Left cardiac atrium (tissue), 4 donors: ENCODE results near the gene SLC9A5. TPM values are rescaled to one million over a fixed set of nuclear protein-coding genes. Genes with fewer than 3 reads are reported as not detected.
A peak's percentile ranks its signal among the peaks of the same experiment; 100 is the strongest.

ENCODE experiments used
- ATAC-seq, 2 donors: fragments of 200-7000 bp; cut with Tn5 transposase; one replicate each; pipeline ENCODE4 v1.9.1; 2020; ENCODE audit warnings: mild to moderate bottlenecking in 2 of 2, moderate library complexity in 2 of 2
- DNase-seq: peaks from one replicate; pipeline ENCODE4 v3.0.0-alpha.2; 2020
- intact Hi-C, 2 donors: fragments of 100-400 bp; cut with DNase I; formaldehyde crosslinking; loops; one replicate each; pipeline versions ENCODE4 v1.14.1 to v1.15.1; 2022 to 2023
- total RNA-seq, 2 donors: library from RNA; stranded (reverse); fragmentation: NEBNext Ultra II Directional; extraction: Animal tissue kit (Norgen Biotek cat#: 25700); gene quantifications; one replicate each; pipeline ENCODE4 v1.2.1, GENCODE V29; 2021
- donor health status: DM: no; HTN: yes; CAD: no.
- donor health status: DM: no; HTN: yes; CAD: no; lungs with severe emphysema.
- donor health status: DM: yes; HTN: yes; CAD: no.
- donor health status: Dilated cardiomyopathy.

SLC9A5 gene
- total RNA-seq, 2 donors from 2014 or later, result 1.3 to 1.5 TPM

DNA sequence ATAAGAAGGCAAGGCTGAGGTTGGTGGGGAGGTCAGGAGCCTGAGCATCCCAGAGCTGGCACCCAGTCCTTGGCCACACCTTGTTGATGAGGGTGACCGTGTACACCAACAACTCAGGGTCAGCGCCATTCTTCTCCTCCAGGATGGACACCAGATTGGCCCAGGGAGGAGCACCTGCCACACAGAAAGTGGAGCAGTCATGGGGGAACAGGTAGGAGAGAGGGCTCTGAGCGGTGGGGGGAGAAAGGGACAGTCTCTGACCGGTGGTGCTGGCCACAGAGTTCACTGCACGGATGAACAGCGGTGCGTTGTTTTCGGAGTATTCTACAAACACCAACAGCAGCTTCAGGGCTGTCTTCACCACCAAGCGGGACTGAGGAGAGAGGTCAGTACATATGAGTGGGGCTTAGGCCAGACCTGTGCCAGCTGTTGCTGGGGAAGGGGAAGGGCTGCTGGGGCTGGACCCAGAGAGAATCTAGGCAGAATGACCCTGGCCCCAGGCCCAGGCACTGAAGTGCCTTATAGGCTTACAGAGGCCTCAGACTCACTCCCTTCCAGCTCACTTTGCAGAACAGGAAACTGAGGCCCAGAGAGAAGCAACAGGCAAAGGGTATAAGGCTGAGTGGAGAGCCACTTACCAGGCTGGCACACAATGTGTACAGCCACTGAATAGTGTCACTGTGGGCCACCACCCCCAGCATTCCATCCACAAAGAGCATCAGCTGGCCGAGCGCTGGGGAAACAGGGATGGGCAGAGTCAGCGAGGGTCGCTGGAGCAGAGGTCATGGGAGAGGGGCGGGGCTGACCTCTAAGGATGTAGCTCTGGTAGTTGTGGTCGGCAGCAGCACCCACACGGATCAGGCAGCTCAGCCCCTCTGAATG lies 11.1 kb upstream of the SLC9A5 start:
- intact Hi-C loops, result no loop called here
- no peak for ATAC-seq
- DNase-seq, result no peak

DNA sequence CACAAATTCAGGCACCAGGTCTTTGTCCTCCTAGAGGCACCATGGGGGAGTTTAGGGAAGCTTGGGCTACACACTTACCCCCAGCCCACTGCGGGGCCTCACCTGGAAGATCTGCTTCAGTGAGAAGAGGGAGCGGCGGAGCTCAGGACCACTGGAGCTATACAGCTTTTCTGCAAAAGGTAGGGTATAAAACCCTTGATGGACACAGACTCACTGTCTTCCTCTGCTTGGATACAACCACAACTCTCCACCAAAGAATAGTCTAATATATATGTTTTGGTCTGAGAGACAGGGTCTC lies 10.6 kb upstream of the SLC9A5 start:
- DNase-seq (no peak), ATAC-seq (no peak)
- intact Hi-C loops, result no loop called here

DNA sequence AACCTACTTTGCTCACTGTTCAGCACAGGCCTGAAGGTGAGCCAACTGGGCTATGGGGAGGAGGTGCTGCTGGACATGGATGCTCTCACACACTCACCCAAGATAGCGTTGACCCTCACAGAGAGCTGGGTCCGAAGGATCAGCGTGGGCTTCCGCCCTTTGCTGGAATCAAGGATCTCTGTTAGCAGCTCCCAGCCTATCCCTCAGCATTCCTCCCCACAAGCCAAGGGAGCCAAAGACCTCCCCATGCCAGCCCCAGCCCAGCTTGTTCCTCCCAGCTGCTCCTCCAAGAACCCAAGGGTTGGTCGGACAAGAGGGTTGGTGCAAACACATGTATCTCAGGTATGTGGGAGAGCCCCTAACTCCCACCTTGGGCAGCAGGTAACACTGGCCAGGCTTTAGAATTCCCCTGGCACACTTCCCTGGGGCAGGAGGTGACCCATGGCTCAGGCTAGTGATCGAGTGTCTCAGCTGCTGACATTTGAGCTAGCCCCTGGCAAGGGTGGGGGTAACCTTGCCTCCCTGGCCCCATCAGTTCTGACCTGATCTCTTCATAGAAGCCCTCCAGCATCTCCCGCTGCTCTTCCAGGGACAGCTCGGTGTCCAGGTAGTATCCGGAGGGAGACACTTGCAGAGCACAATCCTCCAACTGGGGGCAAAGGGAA lies 9.8 kb upstream of the SLC9A5 start:
- intact Hi-C loops, result no loop called here
- ATAC-seq (no peak), DNase-seq (no peak)

DNA sequence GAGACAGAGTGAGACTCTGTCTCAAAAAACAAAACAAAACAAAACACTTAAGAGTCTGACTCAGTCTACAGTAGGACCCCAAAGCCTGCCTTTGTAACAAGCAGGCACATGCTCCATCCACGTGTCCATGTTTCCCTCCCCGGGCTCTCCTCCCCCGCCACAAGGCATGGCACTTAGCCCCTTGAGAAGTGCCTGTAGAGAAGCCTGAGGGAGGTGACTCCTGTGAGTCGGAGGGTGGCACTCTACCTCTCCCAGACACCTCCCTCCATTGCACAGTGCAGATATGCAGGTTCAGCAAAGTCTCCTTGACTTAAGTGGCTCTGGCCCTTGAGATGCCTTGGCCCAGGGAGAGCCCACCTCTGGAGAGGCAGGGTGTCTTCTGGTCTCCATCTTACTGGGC lies 8.3 kb upstream of the SLC9A5 start:
- intact Hi-C loops, result no loop called here
- no peak for DNase-seq
- no peak for ATAC-seq

DNA sequence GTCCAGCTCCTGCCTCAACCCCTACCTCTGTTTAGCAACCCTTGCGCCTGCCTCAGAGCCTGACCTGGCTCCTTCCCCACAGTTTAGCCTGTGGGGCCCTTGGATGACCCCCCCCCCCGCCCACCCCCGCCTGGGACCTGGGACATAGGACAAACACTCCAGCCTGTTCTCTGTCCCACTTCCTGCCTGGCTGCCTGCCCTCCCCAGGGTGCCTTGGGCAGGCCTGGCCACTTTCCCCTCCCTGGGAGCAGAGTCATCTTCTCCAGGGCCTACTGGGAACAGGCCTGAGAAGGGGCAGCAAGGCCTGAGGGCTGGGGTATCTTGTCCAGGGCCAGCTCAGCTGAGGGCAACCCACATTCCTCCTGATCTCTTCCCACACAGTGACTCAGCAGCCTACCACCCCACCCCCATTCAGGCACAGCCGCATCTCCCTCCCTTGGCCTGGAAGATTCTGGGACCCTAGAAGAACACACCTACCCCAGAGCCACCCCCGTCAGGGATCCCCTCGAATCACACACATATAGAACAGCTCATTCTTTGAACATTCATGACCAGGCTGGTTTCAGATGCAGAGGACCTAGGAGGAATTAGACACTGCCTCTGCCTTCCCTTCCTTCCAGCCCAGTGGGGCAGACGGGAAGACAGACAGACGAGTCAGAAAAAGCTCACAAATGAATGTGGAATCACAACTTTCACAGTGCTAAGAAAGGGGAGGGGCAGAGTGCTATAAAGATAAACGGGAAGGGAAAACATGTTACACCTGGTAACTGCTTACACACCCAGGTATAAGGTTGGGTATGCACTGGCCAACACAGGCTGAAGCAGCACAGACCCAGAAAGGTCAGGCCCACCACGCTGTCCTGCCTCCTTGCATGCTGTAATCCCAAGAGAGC lies 7.5 kb upstream of the SLC9A5 start:
- ATAC-seq (peak; percentile 31 to 62), DNase-seq (peak; percentile 77)
- intact Hi-C loops, result no loop called here

DNA sequence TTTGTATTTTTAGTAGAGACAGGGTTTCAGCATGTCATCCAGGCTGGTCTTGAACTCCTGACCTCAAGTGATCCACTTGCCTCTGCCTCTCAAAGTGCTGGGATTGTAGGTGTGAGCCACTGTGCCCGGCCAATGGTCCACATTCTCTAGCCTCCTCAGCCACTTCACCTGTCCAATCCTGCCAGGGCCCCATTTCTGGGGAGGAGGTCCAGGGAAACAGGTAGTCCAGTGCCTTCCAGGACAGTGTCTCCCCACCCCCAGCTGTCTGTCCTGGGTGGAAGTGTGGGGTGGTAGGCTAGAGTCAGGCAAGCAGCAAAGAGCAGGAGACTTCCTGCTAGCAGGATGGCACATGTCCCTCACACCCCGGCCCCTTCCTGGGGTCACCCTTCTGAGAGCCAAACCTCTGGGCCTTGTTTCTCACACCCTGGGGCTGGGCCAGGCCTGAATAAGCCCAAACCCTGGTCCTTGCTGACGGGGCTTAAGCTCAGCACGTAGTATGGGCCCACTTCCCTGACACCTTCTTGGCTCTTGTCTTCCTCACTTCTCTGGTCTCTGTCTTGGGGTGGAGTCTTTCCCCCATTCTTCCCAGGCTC lies 6.5 kb upstream of the SLC9A5 start:
- intact Hi-C loops, result no loop called here
- DNase-seq (no peak), ATAC-seq (peak in 1 of 2 donors; percentile 1)

DNA sequence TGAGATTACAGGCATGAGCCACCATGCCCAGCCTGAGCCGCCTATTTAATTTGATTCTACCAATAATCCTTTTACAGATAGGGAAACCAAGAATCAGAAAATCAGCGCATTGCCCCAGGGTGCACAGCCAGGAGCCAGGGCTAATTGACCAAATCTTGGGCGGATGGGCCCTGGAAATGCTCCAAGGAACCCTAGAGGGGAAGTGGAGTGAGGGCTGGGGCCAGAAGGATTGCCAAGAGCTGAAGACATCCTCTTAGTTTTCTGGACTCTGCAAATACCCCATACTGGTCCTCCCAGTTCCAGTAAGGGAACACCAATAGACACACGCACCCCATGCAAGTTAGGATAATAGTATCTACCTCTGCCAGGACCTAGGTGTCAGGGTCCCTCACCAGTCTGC lies 5.3 kb upstream of the SLC9A5 start:
- intact Hi-C loops, result no loop called here
- peak; percentile 60 for DNase-seq
- ATAC-seq, result no peak

DNA sequence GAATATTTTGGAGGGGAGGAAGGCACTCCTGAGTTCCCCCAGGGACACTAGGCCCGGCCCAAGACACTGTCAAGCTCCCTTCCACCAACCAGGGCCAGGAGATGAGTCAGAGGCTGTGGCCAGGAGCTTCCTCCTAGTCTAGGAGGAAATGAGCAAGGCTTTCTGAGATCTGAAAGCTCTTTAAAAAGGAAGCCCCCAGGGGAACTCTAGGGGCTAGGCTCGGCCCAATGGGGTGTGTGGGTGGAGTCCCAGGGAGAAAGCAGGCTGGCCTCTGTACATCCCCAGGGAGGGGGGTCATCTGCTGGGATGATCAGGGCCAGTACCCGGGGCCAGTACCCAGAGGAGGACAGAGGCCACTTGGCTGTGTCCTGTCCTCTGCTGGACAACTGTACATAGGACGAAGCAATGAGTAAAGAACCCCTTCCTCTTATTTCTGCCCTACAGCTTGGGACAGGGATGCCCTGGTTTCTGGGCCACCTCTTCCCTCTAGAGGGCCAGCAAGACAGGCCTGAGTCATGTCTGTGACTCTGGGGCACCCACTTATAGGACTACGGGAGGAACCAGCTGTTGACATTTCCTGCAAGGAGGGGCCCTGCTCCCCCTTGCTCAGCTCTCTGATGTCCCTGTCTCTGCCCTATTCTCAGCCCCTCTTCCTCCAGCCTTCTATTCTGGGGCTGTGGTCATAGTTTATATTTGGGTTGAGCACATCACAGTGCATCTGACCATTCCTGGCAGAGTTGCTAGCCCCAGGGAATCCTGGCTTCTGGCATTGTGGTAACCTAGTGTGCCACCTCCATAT lies 4.2 kb upstream of the SLC9A5 start:
- intact Hi-C loops, result no loop called here
- peak; percentile 84 for DNase-seq
- peak; percentile 9 to 14 for ATAC-seq

DNA sequence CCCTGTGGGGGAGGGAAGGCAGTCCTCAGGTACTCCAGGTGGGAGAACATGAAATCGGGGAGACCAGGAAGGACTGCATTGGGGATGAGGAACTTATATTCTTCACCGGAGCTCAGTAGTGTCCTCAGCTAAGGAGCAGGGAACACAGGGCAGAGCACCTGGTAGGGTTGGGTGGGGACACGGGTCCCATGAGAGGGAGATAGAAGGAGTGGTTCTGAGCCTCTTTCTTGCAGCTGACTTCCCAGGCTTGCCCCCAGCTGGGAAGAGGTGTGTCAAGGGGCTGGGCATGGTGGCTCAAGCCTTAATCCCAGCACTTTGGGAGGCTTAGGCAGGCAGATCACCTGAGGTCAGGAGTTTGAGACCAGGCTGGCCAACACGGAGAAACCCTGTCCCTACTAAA lies 3.6 kb upstream of the SLC9A5 start:
- intact Hi-C loops, result no loop called here
- DNase-seq (no peak), ATAC-seq (no peak)

DNA sequence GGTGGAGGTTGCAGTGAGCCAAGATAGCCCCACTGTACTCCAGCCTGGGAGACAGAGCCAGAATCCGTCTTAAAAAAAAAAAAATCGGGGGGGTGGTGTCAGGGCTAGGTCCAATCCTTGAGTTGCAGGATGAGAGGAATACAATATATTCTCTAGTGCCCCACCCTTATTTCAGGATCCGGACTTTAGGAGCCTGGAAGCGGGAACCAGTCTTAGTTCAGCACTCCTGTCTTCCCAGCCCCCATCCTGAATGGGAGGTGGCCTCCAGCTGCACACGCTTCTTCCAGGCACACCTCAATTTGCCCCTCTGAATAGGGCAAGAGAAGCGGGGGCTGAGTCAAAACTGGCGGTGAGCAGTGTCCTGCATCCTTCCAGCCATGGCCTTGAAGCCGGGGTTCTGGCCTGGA lies 3.1 kb upstream of the SLC9A5 start:
- no peak for ATAC-seq
- no peak for DNase-seq
- intact Hi-C loops, result no loop called here

DNA sequence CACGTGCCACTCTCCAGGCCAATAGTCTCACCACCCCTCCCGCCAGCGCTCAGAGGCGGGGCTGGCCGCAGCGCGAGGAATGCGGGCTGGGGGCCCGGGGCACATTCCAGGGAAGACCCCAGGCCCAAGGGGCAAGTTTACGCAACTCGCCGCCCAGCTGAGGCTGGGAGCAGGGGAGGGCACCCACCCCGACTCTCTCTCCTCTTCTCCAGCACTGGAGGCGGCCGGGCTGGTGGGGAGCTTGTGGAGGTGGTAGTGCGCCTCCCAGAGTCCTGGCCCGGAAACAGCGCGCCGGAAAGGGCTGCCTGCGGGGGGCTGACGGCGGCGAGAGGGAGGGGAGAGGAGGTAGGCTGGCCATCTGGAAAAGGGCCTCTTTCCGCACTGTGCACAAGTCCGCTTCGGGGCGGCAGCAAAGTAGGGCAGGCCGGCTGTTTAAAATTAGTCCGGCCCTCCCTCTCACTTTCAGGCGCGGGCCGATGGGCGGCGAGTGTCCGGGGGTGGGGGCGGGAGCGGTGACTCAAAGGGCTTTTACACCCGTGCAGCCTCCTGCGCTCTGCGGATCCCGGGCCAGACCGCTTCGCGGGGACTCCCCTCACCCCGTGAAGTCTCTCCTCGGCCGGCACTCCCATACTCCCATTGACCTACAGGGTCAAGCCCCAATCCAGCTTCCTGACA lies 2.6 kb upstream of the SLC9A5 start:
- ATAC-seq (peak; percentile 47 to 56), DNase-seq (peak; percentile 82)
- intact Hi-C loops, result no loop called here

DNA sequence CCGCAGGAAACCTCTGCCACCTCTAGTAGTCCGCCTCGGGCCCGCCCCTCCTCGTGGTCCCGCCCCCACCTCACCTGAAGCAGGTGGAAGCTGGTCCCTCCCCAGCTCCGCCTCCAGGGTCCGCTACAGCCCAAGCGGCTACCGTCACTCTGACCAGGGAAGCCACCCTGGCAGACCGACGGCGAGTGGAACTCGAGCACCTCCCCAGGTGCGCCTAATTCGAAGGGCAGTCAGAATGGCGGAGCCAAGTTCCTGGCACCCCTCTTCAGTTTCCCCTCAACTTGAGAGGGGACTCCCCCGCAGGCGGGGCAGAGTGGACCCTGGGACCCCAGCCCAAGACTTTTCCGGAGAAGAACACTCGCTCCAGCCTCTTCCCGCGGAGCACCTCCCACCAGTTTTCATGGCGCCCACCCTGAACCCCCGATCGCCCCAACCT lies 2.0 kb upstream of the SLC9A5 start:
- intact Hi-C loops, result no loop called here
- DNase-seq (peak; percentile 57), ATAC-seq (peak in 1 of 2 donors; percentile 0)

DNA sequence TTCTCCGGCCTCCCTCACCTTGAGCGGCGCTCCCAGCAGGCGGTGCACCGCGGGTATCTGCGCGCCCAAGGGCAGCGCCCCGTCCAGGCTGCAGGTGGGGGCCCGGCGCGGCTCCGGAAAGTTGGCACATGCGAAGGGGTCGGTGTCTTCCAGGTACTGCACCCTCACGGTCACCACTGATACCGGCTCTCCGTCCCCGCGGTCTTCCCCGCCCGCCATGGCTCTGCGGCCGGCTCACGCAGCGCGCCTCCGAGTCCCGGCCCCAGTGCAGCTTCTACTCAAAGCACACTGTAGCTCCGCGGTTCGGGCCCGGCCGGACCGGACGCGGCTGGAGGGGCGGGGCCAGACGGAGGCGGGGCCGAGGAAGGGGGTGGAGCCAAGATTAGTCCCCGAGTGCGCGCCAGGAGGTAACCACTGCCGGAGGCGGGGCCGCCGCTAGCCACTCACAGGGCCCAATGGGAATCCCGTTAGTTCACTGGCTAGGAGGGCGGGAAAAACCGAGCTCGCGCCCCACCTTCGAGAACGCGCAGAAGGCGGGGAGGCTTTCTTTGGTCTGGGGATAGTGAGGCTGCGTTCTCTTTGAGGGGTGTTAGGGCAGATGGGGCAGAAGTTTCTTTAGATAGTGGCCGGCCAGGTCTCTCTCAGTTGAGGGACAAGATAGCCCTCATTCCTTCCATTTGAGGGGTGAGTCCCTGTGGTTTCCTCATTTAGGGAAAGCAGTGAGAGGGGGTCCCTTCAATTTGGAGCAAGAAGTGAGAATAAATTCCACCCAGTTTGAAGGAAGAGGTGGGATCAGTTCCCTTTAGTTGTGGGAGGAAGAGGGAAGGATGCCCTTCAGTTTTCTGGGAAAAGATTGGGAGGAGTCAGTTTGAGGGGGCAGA lies 1.3 kb upstream of the SLC9A5 start, which contains the start of gene FHOD1:
Gene FHOD1 (minus strand): TSS at position 290 of the 881 bp plus-strand sequence. CDS start 71 bp downstream, at position 219.
- intact Hi-C loops, result no loop called here

DNA sequence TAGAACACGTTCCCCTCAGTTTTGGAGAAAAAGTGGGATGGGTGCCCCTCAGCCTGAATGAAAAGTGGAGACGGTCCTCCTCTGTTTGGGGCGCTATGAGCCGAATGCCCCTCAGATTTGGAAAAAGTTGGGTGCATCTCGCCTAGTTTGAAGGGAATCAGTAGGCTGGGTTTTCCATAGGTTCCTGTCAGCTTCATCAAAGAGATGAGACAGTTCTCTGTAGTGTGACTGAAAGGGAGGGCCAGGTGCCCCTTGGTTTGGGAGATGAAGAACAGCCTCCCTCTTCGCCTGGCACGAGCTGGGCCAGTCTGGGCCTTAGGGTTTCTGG lies 742 bp upstream of the SLC9A5 start:
- no peak for ATAC-seq
- DNase-seq, result no peak
- intact Hi-C loops, result no loop called here

More for the DNA sequence above, 1.3 kb upstream of the SLC9A5 start, which contains the start of gene FHOD1:
- ATAC-seq, result peak; percentile 80 to 85
- DNase-seq, result peak; percentile 99

DNA sequence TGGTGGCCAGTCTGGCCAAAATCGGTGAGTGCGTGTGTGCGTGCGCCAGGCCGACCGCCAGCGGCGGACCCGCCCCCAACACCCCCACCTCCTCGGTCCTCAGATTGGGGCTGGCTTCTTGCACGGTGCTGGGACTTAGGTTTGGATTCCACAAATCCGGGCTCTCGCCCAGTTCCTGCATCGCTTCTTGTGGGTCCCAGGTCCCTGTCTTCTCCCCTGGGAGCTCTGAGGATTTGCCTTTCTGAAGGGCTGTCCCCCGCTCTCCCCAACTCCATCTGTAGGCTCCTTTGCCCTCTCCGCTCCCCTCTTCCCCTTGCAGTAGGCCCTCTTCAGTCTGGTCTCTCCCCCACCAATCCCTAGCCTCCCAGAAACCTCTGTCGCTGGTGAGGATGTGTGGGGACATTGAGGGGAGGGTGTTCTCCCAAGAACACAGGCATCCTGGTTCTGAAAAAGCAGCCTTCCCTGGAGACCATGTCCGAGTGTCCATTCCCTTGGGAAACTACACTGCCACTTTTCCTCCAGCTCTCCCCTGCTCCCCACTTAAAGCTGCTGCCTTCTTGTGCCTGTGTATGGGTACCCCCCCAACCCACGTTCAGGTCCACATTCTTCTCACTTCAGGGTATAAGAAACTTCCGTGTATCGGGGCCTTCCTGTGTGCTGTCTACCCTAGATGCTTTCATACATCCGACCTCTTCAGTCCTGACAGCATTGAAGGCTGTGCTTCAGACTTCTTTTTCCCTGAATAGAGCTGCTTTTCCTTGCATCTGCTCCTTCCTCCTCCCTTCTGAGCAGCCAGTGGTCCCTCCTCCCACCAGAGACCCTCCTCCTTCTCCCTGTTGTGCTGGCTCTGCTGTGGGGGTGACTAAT lies 632 bp downstream of the SLC9A5 start:
- DNase-seq (no peak), ATAC-seq (no peak)
- intact Hi-C loops, result no loop called here

DNA sequence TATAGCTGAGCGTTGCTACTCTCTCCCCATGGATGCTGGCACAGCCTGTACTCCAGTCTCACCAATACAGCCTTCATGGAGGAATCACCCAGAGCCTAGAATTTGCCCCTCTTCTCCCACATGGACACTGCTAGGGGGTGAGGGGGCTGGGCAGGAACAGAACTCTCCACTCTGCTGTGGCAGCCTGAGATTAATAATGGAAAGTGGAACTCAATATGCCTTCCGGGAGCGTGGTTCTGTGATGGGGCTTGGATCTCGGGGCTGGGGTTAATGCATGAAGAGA lies 1.2 kb downstream of the SLC9A5 start:
- peak; percentile 14 for DNase-seq
- intact Hi-C loops, result no loop called here
- no peak for ATAC-seq
